Tibial nerve (tissue), 4 donors: ENCODE measurements around the gene MAOA.

Experiments used
- CTCF ChIP-seq, 5 experiments: fragments of 200-600 bp in 3 of 5; fragments of 450-650 bp in 2 of 5; sonication (generic) in 3 of 5; IDR thresholded peaks; one replicate each; pipeline ENCODE4 v1.5.1; 2016 to 2019; ENCODE audit warnings: antibody characterized with exemption in 5 of 5, mild to moderate bottlenecking in 3 of 5, moderate library complexity in 2 of 5
- EP300 ChIP-seq, 2 donors: sonication (generic); formaldehyde crosslinking; IDR thresholded peaks; one replicate each; pipeline ENCODE4 v1.6.1; 2017; ENCODE audit warnings: antibody characterized with exemption in 2 of 2, mild to moderate bottlenecking in 1 of 2

GRCh38 chrX:43702660-43703059, 46.6 kb downstream of the MAOA start:
- TF ChIP-seq CTCF (IDR thresholded peaks at IDR 0.05) = no peak
- no peak for TF ChIP-seq EP300 (IDR thresholded peaks at IDR 0.05)
